NCI-H146 (cell line): ENCODE results near the gene MED4.

Experiments
- DNase-seq: peaks from one replicate; lab custom pipeline; 2025; lab: John Stamatoyannopoulos, UW

MED4 gene

GRCh38 chr13:48029859-48030258 lies 65.0 kb downstream of the MED4 start:
- no peak for DNase-seq

- no peak for DNase-seq
These were observed 66.8 kb downstream of the MED4 start for GRCh38 chr13:48028066-48028465.
